ENCODE data around the gene PARVB. TPM values are rescaled to one million over a fixed set of nuclear protein-coding genes. Genes with fewer than 3 reads are reported as not detected.

Gene PARVB
- polyA plus RNA-seq, 4 donors, result 0.45 to 16.5 (median 7.5) TPM

- Histone ChIP-seq H3K4me3 (ENCODE audit: low read depth in 1 of 3, low read length in 3 of 3) (no peak overlapping the region), H3K4me1 (ENCODE audit: control insufficient read depth in 3 of 3, insufficient read depth in 2 of 3, low read depth in 1 of 3, low read length in 2 of 3) (no peaks in the 10 kb centered on the region), H3K27ac (ENCODE audit: low read depth in 1 of 3, low read length in 2 of 3) (no peak overlapping the region), H3K27me3 (ENCODE audit: control insufficient read depth in 3 of 3, insufficient read depth in 3 of 3, low read length in 3 of 3) (no peaks in the 10 kb centered on the region), H3K36me3 (ENCODE audit: control insufficient read depth in 3 of 3, insufficient read depth in 2 of 3, low read depth in 1 of 3, low read length in 3 of 3) (peaks cover 14 to 75% (median 19%) of the 10 kb centered on the region in 3 donors), H3K9me3 (ENCODE audit: control insufficient read depth in 2 of 2, insufficient read depth in 1 of 2, low read depth in 1 of 2, low read length in 1 of 2) (no peaks in the 10 kb centered on the region)
- FAIRE-seq (no peak), DNase-seq (no peak)
- WGBS, 3 donors, result 85 to 95% (median 92%) methylated on average over 9 of the region's 9 CpGs
Measured at GRCh38 chr22:43994416-43994815, 29.7 kb upstream of the PARVB start.

- H3K9me3 ChIP-seq (ENCODE audit: control insufficient read depth in 2 of 2, insufficient read depth in 1 of 2, low read depth in 1 of 2, low read length in 1 of 2), result no peaks in the 10 kb centered on the region
- peaks cover 10 to 72% (median 16%) of the 10 kb centered on the region in 3 donors for H3K36me3 ChIP-seq (ENCODE audit: control insufficient read depth in 3 of 3, insufficient read depth in 2 of 3, low read depth in 1 of 3, low read length in 3 of 3)
- 93 to 96% (median 94%) methylated on average over 15 of the region's 15 CpGs for WGBS, 3 donors
- no peaks in the 10 kb centered on the region for H3K4me1 ChIP-seq (ENCODE audit: control insufficient read depth in 3 of 3, insufficient read depth in 2 of 3, low read depth in 1 of 3, low read length in 2 of 3)
- DNase-seq, result no peak
- H3K27ac ChIP-seq (ENCODE audit: low read depth in 1 of 3, low read length in 2 of 3), result no peak overlapping the region
- no peak overlapping the region for H3K4me3 ChIP-seq (ENCODE audit: low read depth in 1 of 3, low read length in 3 of 3)
- FAIRE-seq, result no peak
- no peaks in the 10 kb centered on the region for H3K27me3 ChIP-seq (ENCODE audit: control insufficient read depth in 3 of 3, insufficient read depth in 3 of 3, low read length in 3 of 3)
Measured at GRCh38 chr22:43995057-43995685, 28.9 kb upstream of the PARVB start.

- H3K36me3 ChIP-seq (ENCODE audit: control insufficient read depth in 3 of 3, insufficient read depth in 2 of 3, low read depth in 1 of 3, low read length in 3 of 3), result peaks cover 10 to 68% (median 11%) of the 10 kb centered on the region in 3 donors
- H3K27ac ChIP-seq (ENCODE audit: low read depth in 1 of 3, low read length in 2 of 3), result peak overlapping the region in 2 of 3 donors; percentile 36 to 48
- peak overlapping the region in 1 of 3 donors; percentile 37 for H3K4me3 ChIP-seq (ENCODE audit: low read depth in 1 of 3, low read length in 3 of 3)
- H3K9me3 ChIP-seq (ENCODE audit: control insufficient read depth in 2 of 2, insufficient read depth in 1 of 2, low read depth in 1 of 2, low read length in 1 of 2), result no peaks in the 10 kb centered on the region
- 67 to 90% (median 72%) methylated on average over 10 of the region's 10 CpGs for WGBS, 3 donors
- no peak for FAIRE-seq
- no peaks in the 10 kb centered on the region for H3K4me1 ChIP-seq (ENCODE audit: control insufficient read depth in 3 of 3, insufficient read depth in 2 of 3, low read depth in 1 of 3, low read length in 2 of 3)
- H3K27me3 ChIP-seq (ENCODE audit: control insufficient read depth in 3 of 3, insufficient read depth in 3 of 3, low read length in 3 of 3), result no peaks in the 10 kb centered on the region
- DNase-seq, result no peak
Measured at GRCh38 chr22:43995798-43996169, 28.3 kb upstream of the PARVB start.

- no peak for FAIRE-seq
- H3K27me3 ChIP-seq (ENCODE audit: control insufficient read depth in 3 of 3, insufficient read depth in 3 of 3, low read length in 3 of 3), result no peaks in the 10 kb centered on the region
- 77 to 88% (median 78%) methylated on average over 45 of the region's 45 CpGs for WGBS, 3 donors
- DNase-seq, result peak in 1 of 2 donors; percentile 25
- H3K27ac ChIP-seq (ENCODE audit: low read depth in 1 of 3, low read length in 2 of 3), result peak overlapping the region in 1 of 3 donors; percentile 48
- H3K36me3 ChIP-seq (ENCODE audit: control insufficient read depth in 3 of 3, insufficient read depth in 2 of 3, low read depth in 1 of 3, low read length in 3 of 3), result peaks cover 8 to 67% (median 11%) of the 10 kb centered on the region in 3 donors
- H3K4me1 ChIP-seq (ENCODE audit: control insufficient read depth in 3 of 3, insufficient read depth in 2 of 3, low read depth in 1 of 3, low read length in 2 of 3), result no peaks in the 10 kb centered on the region
- peak overlapping the region in 1 of 3 donors; percentile 37 for H3K4me3 ChIP-seq (ENCODE audit: low read depth in 1 of 3, low read length in 3 of 3)
- no peaks in the 10 kb centered on the region for H3K9me3 ChIP-seq (ENCODE audit: control insufficient read depth in 2 of 2, insufficient read depth in 1 of 2, low read depth in 1 of 2, low read length in 1 of 2)
Measured at GRCh38 chr22:43996170-43996980, 27.7 kb upstream of the PARVB start.

GRCh38 chr22:43996981-43997265, 27.2 kb upstream of the PARVB start:
- no peaks in the 10 kb centered on the region for H3K9me3 ChIP-seq (ENCODE audit: control insufficient read depth in 2 of 2, insufficient read depth in 1 of 2, low read depth in 1 of 2, low read length in 1 of 2)
- WGBS, 3 donors, result 91 to 96% (median 92%) methylated on average over 8 of the region's 8 CpGs
- H3K27ac ChIP-seq (ENCODE audit: low read depth in 1 of 3, low read length in 2 of 3), result no peak overlapping the region
- H3K4me1 ChIP-seq (ENCODE audit: control insufficient read depth in 3 of 3, insufficient read depth in 2 of 3, low read depth in 1 of 3, low read length in 2 of 3), result no peaks in the 10 kb centered on the region
- no peak overlapping the region for H3K4me3 ChIP-seq (ENCODE audit: low read depth in 1 of 3, low read length in 3 of 3)
- FAIRE-seq (no peak), DNase-seq (no peak)
- H3K36me3 ChIP-seq (ENCODE audit: control insufficient read depth in 3 of 3, insufficient read depth in 2 of 3, low read depth in 1 of 3, low read length in 3 of 3), result peaks cover 8 to 63% (median 11%) of the 10 kb centered on the region in 3 donors
- no peaks in the 10 kb centered on the region for H3K27me3 ChIP-seq (ENCODE audit: control insufficient read depth in 3 of 3, insufficient read depth in 3 of 3, low read length in 3 of 3)

GRCh38 chr22:43998679-43999264, 25.3 kb upstream of the PARVB start:
- Histone ChIP-seq H3K36me3 (ENCODE audit: control insufficient read depth in 3 of 3, insufficient read depth in 2 of 3, low read depth in 1 of 3, low read length in 3 of 3) (peaks cover 7 to 48% (median 8%) of the 10 kb centered on the region in 3 donors), H3K4me3 (ENCODE audit: low read depth in 1 of 3, low read length in 3 of 3) (no peak overlapping the region), H3K9me3 (ENCODE audit: control insufficient read depth in 2 of 2, insufficient read depth in 1 of 2, low read depth in 1 of 2, low read length in 1 of 2) (no peaks in the 10 kb centered on the region), H3K4me1 (ENCODE audit: control insufficient read depth in 3 of 3, insufficient read depth in 2 of 3, low read depth in 1 of 3, low read length in 2 of 3) (no peaks in the 10 kb centered on the region), H3K27me3 (ENCODE audit: control insufficient read depth in 3 of 3, insufficient read depth in 3 of 3, low read length in 3 of 3) (no peaks in the 10 kb centered on the region), H3K27ac (ENCODE audit: low read depth in 1 of 3, low read length in 2 of 3) (no peak overlapping the region)
- FAIRE-seq (no peak), DNase-seq (no peak)
- 82 to 94% (median 87%) methylated on average over 15 of the region's 15 CpGs for WGBS, 3 donors

GRCh38 chr22:43999378-43999777, 24.7 kb upstream of the PARVB start:
- Histone ChIP-seq H3K27me3 (ENCODE audit: control insufficient read depth in 3 of 3, insufficient read depth in 3 of 3, low read length in 3 of 3) (no peaks in the 10 kb centered on the region), H3K9me3 (ENCODE audit: control insufficient read depth in 2 of 2, insufficient read depth in 1 of 2, low read depth in 1 of 2, low read length in 1 of 2) (no peaks in the 10 kb centered on the region), H3K36me3 (ENCODE audit: control insufficient read depth in 3 of 3, insufficient read depth in 2 of 3, low read depth in 1 of 3, low read length in 3 of 3) (peaks cover 7 to 42% (median 8%) of the 10 kb centered on the region in 3 donors), H3K4me3 (ENCODE audit: low read depth in 1 of 3, low read length in 3 of 3) (no peak overlapping the region), H3K4me1 (ENCODE audit: control insufficient read depth in 3 of 3, insufficient read depth in 2 of 3, low read depth in 1 of 3, low read length in 2 of 3) (no peaks in the 10 kb centered on the region), H3K27ac (ENCODE audit: low read depth in 1 of 3, low read length in 2 of 3) (no peak overlapping the region)
- DNase-seq (no peak), FAIRE-seq (no peak)
- 94 to 95% (median 95%) methylated on average over 3 of the region's 3 CpGs for WGBS, 3 donors

- Histone ChIP-seq H3K36me3 (ENCODE audit: control insufficient read depth in 3 of 3, insufficient read depth in 2 of 3, low read depth in 1 of 3, low read length in 3 of 3) (peaks cover 7 to 36% (median 8%) of the 10 kb centered on the region in 3 donors), H3K4me3 (ENCODE audit: low read depth in 1 of 3, low read length in 3 of 3) (no peak overlapping the region), H3K27ac (ENCODE audit: low read depth in 1 of 3, low read length in 2 of 3) (no peak overlapping the region), H3K4me1 (ENCODE audit: control insufficient read depth in 3 of 3, insufficient read depth in 2 of 3, low read depth in 1 of 3, low read length in 2 of 3) (no peaks in the 10 kb centered on the region), H3K9me3 (ENCODE audit: control insufficient read depth in 2 of 2, insufficient read depth in 1 of 2, low read depth in 1 of 2, low read length in 1 of 2) (no peaks in the 10 kb centered on the region), H3K27me3 (ENCODE audit: control insufficient read depth in 3 of 3, insufficient read depth in 3 of 3, low read length in 3 of 3) (no peaks in the 10 kb centered on the region)
- DNase-seq, result no peak
- WGBS, 3 donors, result 93 to 96% (median 95%) methylated on average over 4 of the region's 4 CpGs
- no peak for FAIRE-seq
Measured at GRCh38 chr22:44000123-44000522, 24.0 kb upstream of the PARVB start.
